GM18519 (cell line): Measurements from ENCODE around the gene SLMAP.
A peak's percentile ranks its signal among the peaks of the same experiment; 100 is the strongest.

Source experiments
- ATAC-seq: cut with Tn5 transposase; IDR thresholded peaks from one replicate; pipeline ENCODE4 v1.9.1; 2021; ENCODE audit warnings: mild to moderate bottlenecking, moderate library complexity; ENCODE audit not compliant: unreplicated experiment, low FRiP score

SLMAP gene

GRCh38 chr3:57749542-57749941, 6.6 kb upstream of the SLMAP start:
- no peak for ATAC-seq

GRCh38 chr3:57752307-57752706, 3.8 kb upstream of the SLMAP start:
- ATAC-seq = no peak

GRCh38 chr3:57753016-57753415, 3.1 kb upstream of the SLMAP start:
- no peak for ATAC-seq

- peak; percentile 17 for ATAC-seq
Observed at GRCh38 chr3:57755368-57755675, 787 bp upstream of the SLMAP start.

- ATAC-seq = no peak
Observed at GRCh38 chr3:57756528-57757401, 656 bp downstream of the SLMAP start.

GRCh38 chr3:57757642-57758297, 1.7 kb downstream of the SLMAP start:
- no peak for ATAC-seq

- ATAC-seq = no peak
Observed at GRCh38 chr3:57758686-57759085, 2.6 kb downstream of the SLMAP start.

GRCh38 chr3:57764794-57765193, 8.7 kb downstream of the SLMAP start:
- ATAC-seq = no peak

GRCh38 chr3:57768595-57768994, 12.5 kb downstream of the SLMAP start:
- ATAC-seq = no peak

- ATAC-seq = no peak
Observed at GRCh38 chr3:57770009-57770827, 14.1 kb downstream of the SLMAP start.

- ATAC-seq = no peak
Observed at GRCh38 chr3:57772251-57772650, 16.1 kb downstream of the SLMAP start.

GRCh38 chr3:57777774-57778173, 21.7 kb downstream of the SLMAP start:
- ATAC-seq = no peak

GRCh38 chr3:57778494-57778893, 22.4 kb downstream of the SLMAP start:
- no peak for ATAC-seq

- no peak for ATAC-seq
Observed at GRCh38 chr3:57779666-57780065, 23.6 kb downstream of the SLMAP start.

GRCh38 chr3:57783186-57784088, 27.3 kb downstream of the SLMAP start:
- ATAC-seq = no peak

GRCh38 chr3:57784089-57784735, 28.1 kb downstream of the SLMAP start:
- no peak for ATAC-seq

GRCh38 chr3:57785446-57785845, 29.3 kb downstream of the SLMAP start:
- ATAC-seq = no peak

GRCh38 chr3:57787867-57788623, 31.9 kb downstream of the SLMAP start:
- peak; percentile 94 for ATAC-seq

GRCh38 chr3:57788624-57789018, 32.5 kb downstream of the SLMAP start:
- no peak for ATAC-seq
